ENCODE results near the gene HPGDS. TPM values are rescaled to one million over a fixed set of nuclear protein-coding genes. Genes with fewer than 3 reads are reported as not detected.

The HPGDS gene
- total RNA-seq, 1 experiment from 2014 or later = not detected

- H3K27me3 Mint-ChIP-seq (ENCODE audit: low read depth) = no peaks in the 10 kb centered on the region
- ChIA-PET CTCF (no interaction called here), POLR2A (no interaction called here)
- no peak for DNase-seq (ENCODE audit: low spot score)
- H3K27ac Mint-ChIP-seq = no peak overlapping the region
- H3K36me3 Mint-ChIP-seq = peaks cover 39% of the 10 kb centered on the region
- TF ChIP-seq, protein P1, sequence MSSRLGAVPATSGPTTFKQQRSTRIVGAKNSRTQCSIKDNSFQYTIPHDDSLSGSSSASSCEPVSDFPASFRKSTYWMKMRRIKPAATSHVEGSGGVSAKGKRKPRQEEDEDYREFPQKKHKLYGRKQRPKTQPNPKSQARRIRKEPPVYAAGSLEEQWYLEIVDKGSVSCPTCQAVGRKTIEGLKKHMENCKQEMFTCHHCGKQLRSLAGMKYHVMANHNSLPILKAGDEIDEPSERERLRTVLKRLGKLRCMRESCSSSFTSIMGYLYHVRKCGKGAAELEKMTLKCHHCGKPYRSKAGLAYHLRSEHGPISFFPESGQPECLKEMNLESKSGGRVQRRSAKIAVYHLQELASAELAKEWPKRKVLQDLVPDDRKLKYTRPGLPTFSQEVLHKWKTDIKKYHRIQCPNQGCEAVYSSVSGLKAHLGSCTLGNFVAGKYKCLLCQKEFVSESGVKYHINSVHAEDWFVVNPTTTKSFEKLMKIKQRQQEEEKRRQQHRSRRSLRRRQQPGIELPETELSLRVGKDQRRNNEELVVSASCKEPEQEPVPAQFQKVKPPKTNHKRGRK (CRISPR knock-in tag; IDR thresholded peaks at IDR 0.05; ENCODE audit: borderline replicate concordance) = no peak
- TF ChIP-seq, protein P2, sequence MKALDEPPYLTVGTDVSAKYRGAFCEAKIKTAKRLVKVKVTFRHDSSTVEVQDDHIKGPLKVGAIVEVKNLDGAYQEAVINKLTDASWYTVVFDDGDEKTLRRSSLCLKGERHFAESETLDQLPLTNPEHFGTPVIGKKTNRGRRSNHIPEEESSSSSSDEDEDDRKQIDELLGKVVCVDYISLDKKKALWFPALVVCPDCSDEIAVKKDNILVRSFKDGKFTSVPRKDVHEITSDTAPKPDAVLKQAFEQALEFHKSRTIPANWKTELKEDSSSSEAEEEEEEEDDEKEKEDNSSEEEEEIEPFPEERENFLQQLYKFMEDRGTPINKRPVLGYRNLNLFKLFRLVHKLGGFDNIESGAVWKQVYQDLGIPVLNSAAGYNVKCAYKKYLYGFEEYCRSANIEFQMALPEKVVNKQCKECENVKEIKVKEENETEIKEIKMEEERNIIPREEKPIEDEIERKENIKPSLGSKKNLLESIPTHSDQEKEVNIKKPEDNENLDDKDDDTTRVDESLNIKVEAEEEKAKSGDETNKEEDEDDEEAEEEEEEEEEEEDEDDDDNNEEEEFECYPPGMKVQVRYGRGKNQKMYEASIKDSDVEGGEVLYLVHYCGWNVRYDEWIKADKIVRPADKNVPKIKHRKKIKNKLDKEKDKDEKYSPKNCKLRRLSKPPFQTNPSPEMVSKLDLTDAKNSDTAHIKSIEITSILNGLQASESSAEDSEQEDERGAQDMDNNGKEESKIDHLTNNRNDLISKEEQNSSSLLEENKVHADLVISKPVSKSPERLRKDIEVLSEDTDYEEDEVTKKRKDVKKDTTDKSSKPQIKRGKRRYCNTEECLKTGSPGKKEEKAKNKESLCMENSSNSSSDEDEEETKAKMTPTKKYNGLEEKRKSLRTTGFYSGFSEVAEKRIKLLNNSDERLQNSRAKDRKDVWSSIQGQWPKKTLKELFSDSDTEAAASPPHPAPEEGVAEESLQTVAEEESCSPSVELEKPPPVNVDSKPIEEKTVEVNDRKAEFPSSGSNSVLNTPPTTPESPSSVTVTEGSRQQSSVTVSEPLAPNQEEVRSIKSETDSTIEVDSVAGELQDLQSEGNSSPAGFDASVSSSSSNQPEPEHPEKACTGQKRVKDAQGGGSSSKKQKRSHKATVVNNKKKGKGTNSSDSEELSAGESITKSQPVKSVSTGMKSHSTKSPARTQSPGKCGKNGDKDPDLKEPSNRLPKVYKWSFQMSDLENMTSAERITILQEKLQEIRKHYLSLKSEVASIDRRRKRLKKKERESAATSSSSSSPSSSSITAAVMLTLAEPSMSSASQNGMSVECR (CRISPR knock-in tag; IDR thresholded peaks at IDR 0.05; ENCODE audit: borderline replicate concordance) = no peak
- TF ChIP-seq, protein P3, sequence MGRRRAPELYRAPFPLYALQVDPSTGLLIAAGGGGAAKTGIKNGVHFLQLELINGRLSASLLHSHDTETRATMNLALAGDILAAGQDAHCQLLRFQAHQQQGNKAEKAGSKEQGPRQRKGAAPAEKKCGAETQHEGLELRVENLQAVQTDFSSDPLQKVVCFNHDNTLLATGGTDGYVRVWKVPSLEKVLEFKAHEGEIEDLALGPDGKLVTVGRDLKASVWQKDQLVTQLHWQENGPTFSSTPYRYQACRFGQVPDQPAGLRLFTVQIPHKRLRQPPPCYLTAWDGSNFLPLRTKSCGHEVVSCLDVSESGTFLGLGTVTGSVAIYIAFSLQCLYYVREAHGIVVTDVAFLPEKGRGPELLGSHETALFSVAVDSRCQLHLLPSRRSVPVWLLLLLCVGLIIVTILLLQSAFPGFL (CRISPR knock-in tag; IDR thresholded peaks at IDR 0.05; ENCODE audit: borderline replicate concordance) = no peak
- TF ChIP-seq, protein P4, sequence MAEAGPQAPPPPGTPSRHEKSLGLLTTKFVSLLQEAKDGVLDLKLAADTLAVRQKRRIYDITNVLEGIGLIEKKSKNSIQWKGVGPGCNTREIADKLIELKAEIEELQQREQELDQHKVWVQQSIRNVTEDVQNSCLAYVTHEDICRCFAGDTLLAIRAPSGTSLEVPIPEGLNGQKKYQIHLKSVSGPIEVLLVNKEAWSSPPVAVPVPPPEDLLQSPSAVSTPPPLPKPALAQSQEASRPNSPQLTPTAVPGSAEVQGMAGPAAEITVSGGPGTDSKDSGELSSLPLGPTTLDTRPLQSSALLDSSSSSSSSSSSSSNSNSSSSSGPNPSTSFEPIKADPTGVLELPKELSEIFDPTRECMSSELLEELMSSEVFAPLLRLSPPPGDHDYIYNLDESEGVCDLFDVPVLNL (CRISPR knock-in tag; IDR thresholded peaks at IDR 0.05; ENCODE audit: borderline replicate concordance, low read depth) = no peak
- TF ChIP-seq CTCF (IDR thresholded peaks at IDR 0.05) (no peak), ZNF263 (CRISPR knock-in tag; IDR thresholded peaks at IDR 0.05; ENCODE audit: low read depth) (no peak), NR3C1 (CRISPR knock-in tag; conservative IDR thresholded peaks at IDR 0.05; ENCODE audit: low read depth) (no peak), FOXK1 (CRISPR knock-in tag; IDR thresholded peaks at IDR 0.05) (no peak)
- no peaks in the 10 kb centered on the region for H3K9me3 Mint-ChIP-seq
- no peak overlapping the region for H3K4me3 Mint-ChIP-seq
- ATAC-seq = no peak
- no peaks in the 10 kb centered on the region for H3K4me1 Mint-ChIP-seq
Observed at GRCh38 chr4:94253036-94253435, 89.6 kb downstream of the HPGDS start.

GRCh38 chr4:94251094-94251493 lies 91.5 kb downstream of the HPGDS start:
- Mint-ChIP-seq H3K27ac (no peak overlapping the region), H3K9me3 (no peaks in the 10 kb centered on the region), H3K4me3 (no peak overlapping the region), H3K36me3 (peaks cover 42% of the 10 kb centered on the region), H3K27me3 (ENCODE audit: low read depth) (no peaks in the 10 kb centered on the region), H3K4me1 (no peaks in the 10 kb centered on the region)
- POLR2A ChIA-PET = no interaction called here
- CTCF ChIA-PET = no interaction called here
- ATAC-seq (no peak), DNase-seq (ENCODE audit: low spot score) (no peak)
- TF ChIP-seq, protein P5, sequence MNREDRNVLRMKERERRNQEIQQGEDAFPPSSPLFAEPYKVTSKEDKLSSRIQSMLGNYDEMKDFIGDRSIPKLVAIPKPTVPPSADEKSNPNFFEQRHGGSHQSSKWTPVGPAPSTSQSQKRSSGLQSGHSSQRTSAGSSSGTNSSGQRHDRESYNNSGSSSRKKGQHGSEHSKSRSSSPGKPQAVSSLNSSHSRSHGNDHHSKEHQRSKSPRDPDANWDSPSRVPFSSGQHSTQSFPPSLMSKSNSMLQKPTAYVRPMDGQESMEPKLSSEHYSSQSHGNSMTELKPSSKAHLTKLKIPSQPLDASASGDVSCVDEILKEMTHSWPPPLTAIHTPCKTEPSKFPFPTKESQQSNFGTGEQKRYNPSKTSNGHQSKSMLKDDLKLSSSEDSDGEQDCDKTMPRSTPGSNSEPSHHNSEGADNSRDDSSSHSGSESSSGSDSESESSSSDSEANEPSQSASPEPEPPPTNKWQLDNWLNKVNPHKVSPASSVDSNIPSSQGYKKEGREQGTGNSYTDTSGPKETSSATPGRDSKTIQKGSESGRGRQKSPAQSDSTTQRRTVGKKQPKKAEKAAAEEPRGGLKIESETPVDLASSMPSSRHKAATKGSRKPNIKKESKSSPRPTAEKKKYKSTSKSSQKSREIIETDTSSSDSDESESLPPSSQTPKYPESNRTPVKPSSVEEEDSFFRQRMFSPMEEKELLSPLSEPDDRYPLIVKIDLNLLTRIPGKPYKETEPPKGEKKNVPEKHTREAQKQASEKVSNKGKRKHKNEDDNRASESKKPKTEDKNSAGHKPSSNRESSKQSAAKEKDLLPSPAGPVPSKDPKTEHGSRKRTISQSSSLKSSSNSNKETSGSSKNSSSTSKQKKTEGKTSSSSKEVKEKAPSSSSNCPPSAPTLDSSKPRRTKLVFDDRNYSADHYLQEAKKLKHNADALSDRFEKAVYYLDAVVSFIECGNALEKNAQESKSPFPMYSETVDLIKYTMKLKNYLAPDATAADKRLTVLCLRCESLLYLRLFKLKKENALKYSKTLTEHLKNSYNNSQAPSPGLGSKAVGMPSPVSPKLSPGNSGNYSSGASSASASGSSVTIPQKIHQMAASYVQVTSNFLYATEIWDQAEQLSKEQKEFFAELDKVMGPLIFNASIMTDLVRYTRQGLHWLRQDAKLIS (CRISPR knock-in tag; IDR thresholded peaks at IDR 0.05; ENCODE audit: borderline replicate concordance) = no peak
- TF ChIP-seq ZNF423 (CRISPR knock-in tag; IDR thresholded peaks at IDR 0.05) (no peak), PRDM15 (CRISPR knock-in tag; IDR thresholded peaks at IDR 0.05) (no peak), IRF2 (CRISPR knock-in tag; IDR thresholded peaks at IDR 0.05; ENCODE audit: borderline replicate concordance, low read depth) (no peak), NFATC4 (CRISPR knock-in tag; IDR thresholded peaks at IDR 0.05) (no peak), ETV6 (CRISPR knock-in tag; IDR thresholded peaks at IDR 0.05) (no peak), CBFB (CRISPR knock-in tag; IDR thresholded peaks at IDR 0.05; ENCODE audit: low read depth) (no peak), MXD4 (CRISPR knock-in tag; IDR thresholded peaks at IDR 0.05; ENCODE audit: borderline replicate concordance) (no peak), CREM (CRISPR knock-in tag; IDR thresholded peaks at IDR 0.05) (no peak)
